ENCODE data around the gene CCL17.

GRCh38 chr16:57432989-57433388 is 28.4 kb downstream of the CCL17 start:
- no peak for TF ChIP-seq CTCF (conservative IDR thresholded peaks at IDR 0.05; ENCODE audit: low read length)
- no peak for TF ChIP-seq EZH2phosphoT487 (IDR thresholded peaks at IDR 0.05; ENCODE audit: borderline replicate concordance, low read depth, low read length)

All from OCI-LY7 (cell line).